Adrenal gland (tissue), 5 donors: ENCODE data around the gene SSC5D.

ENCODE experiments used
- CTCF ChIP-seq, 6 experiments: fragments of 450-650 bp in 4 of 6; fragments of 200-600 bp in 2 of 6; sonication (generic) in 1 of 6; IDR thresholded peaks; 1 replicate in 5 of 6; 2 replicates in 1 of 6; pipeline versions ENCODE4 v1.5.1 to v1.8.0; 2016 to 2021; ENCODE audit warnings: antibody characterized with exemption in 6 of 6, mild to moderate bottlenecking in 2 of 6, moderate library complexity in 1 of 6
- POLR2A ChIP-seq, 2 donors: fragments of 450-650 bp; IDR thresholded peaks; one replicate each; pipeline ENCODE4 v1.6.1; 2017; ENCODE audit warnings: antibody characterized with exemption in 2 of 2, mild to moderate bottlenecking in 2 of 2, moderate library complexity in 1 of 2
- donor health status: DM: no; HTN: no; CAD: no.

DNA sequence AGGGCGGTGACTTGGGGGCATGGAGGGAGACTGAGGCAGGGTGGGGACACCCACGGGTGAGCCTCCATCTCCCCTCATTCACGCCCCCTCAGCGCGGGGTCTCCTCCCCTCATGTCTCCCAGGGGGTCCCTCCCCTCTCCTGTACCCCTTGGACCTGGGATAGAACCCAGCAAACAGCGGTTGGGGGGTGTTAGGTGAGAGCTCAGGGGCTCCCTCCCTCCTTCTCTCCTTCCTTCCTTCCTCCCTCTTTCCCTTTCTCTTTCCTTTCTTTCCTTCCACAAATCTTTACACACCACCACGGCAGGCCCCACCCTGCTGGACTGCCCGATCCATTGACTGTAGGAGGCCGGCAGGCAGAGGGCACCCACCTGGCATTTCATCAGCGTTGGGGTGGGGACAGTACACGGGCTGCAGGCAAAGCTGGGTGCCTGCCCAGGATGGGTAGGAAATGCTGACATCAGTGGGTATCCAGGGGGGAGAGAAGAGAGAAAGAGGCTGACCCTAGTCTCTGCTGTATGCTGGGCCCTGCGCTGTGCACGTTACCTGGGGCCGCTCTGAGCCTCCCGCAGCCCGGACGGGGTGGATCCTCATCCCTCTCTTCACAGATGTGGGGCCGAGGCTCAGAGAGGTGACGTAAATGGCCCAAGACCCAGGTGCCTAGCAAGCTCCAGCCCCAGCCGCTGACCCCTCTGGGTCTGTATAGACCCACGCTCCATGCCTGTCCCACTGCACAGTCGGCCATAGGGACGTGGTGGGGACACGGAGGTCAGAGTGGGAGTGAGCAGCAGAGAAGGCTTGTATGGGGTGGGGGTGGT lies 3.5 kb downstream of the SSC5D start:
- TF ChIP-seq POLR2A (IDR thresholded peaks at IDR 0.05): no peak
- TF ChIP-seq CTCF (IDR thresholded peaks at IDR 0.05): no peak
